Testis (tissue), 2 donors: ENCODE results near the gene CCNJL.

Source experiments
- CTCF ChIP-seq, 3 experiments: fragments of 450-650 bp in 2 of 3; fragments of 200-600 bp in 1 of 3; sonication (generic) in 1 of 3; IDR thresholded peaks; one replicate each; pipeline ENCODE4 v1.5.1; 2016 to 2019; ENCODE audit warnings: antibody characterized with exemption in 3 of 3, mild to moderate bottlenecking in 2 of 3, moderate library complexity in 1 of 3
- POLR2A ChIP-seq: fragments of 450-650 bp; IDR thresholded peaks from one replicate; pipeline ENCODE4 v1.6.1; 2017; ENCODE audit warnings: antibody characterized with exemption, mild to moderate bottlenecking, moderate library complexity

GRCh38 chr5:160266752-160267345 lies 45.5 kb downstream of the CCNJL start:
- TF ChIP-seq CTCF (IDR thresholded peaks at IDR 0.05) (no peak), POLR2A (no peak)
